Measurements from ENCODE around the gene AGAP3.

Gene AGAP3

GRCh38 chr7:151129960-151130591, 43.8 kb downstream of the AGAP3 start:
- H4K91ac ChIP-seq (ENCODE audit: low read depth, low read length), result no peak overlapping the region
- no peak for DNase-seq
- no peak overlapping the region for H3K4me3 ChIP-seq (ENCODE audit: low read depth, low read length)
- no peak overlapping the region for H2BK5ac ChIP-seq (ENCODE audit: low read depth, low read length, poor library complexity)
- H3K79me1 ChIP-seq (ENCODE audit: low read length), result peaks cover 2% of the 10 kb centered on the region
- no peak overlapping the region for H3K23ac ChIP-seq (ENCODE audit: low read length)
- H3K27ac ChIP-seq (ENCODE audit: low read depth, low read length), result no peak overlapping the region
- H4K8ac ChIP-seq (ENCODE audit: low read depth, low read length), result no peak overlapping the region
- H3K79me2 ChIP-seq (ENCODE audit: control insufficient read depth, insufficient read depth, low read length, poor library complexity), result no peaks in the 10 kb centered on the region
- no peak overlapping the region for H3K9ac ChIP-seq (ENCODE audit: low read length)
- no peak overlapping the region for H3K4me2 ChIP-seq (ENCODE audit: low read length)
- H3K36me3 ChIP-seq (ENCODE audit: control insufficient read depth in 1 of 2, insufficient read depth in 2 of 2, low read length in 2 of 2), result peaks cover 86 to 88% of the 10 kb centered on the region in 2 experiments
- no peak overlapping the region for H2AFZ ChIP-seq (ENCODE audit: insufficient read depth, low read length, poor library complexity)
- no peak overlapping the region for H2BK120ac ChIP-seq (ENCODE audit: insufficient read depth, low read length, poor library complexity)
- no peaks in the 10 kb centered on the region for H3K27me3 ChIP-seq (ENCODE audit: insufficient read depth, low read length)
- H2AK5ac ChIP-seq (ENCODE audit: low read length), result no peak overlapping the region
- H3K4me1 ChIP-seq (ENCODE audit: control insufficient read depth in 1 of 2, insufficient read depth in 2 of 2, low read length in 2 of 2), result peaks cover 10% of the 10 kb centered on the region in 2 experiments
- H3K9me3 ChIP-seq (ENCODE audit: insufficient read depth, low read depth, low read length), result no peaks in the 10 kb centered on the region
- no peak overlapping the region for H3K18ac ChIP-seq (ENCODE audit: low read length)
- WGBS (ENCODE audit: extremely low coverage, insufficient coverage, insufficient read length), result no CpG with 5 or more reads among the region's 9 CpGs
- no peak overlapping the region for H2BK12ac ChIP-seq (ENCODE audit: low read length)
- no peak overlapping the region for H3K4ac ChIP-seq (ENCODE audit: low read depth, low read length)
- H4K12ac ChIP-seq (ENCODE audit: low read depth, low read length), result no peak overlapping the region
- H3K14ac ChIP-seq (ENCODE audit: low read length), result no peak overlapping the region

- no peak overlapping the region for H3K23ac ChIP-seq (ENCODE audit: low read length)
- no peak overlapping the region for H4K12ac ChIP-seq (ENCODE audit: low read depth, low read length)
- H4K8ac ChIP-seq (ENCODE audit: low read depth, low read length), result no peak overlapping the region
- no peak overlapping the region for H3K27ac ChIP-seq (ENCODE audit: low read depth, low read length)
- peaks cover 3% of the 10 kb centered on the region in 2 experiments for H3K4me1 ChIP-seq (ENCODE audit: control insufficient read depth in 1 of 2, insufficient read depth in 2 of 2, low read length in 2 of 2)
- no peak overlapping the region for H3K4me3 ChIP-seq (ENCODE audit: low read depth, low read length)
- H3K36me3 ChIP-seq (ENCODE audit: control insufficient read depth in 1 of 2, insufficient read depth in 2 of 2, low read length in 2 of 2), result peaks cover 91 to 92% of the 10 kb centered on the region in 2 experiments
- no peak overlapping the region for H2BK5ac ChIP-seq (ENCODE audit: low read depth, low read length, poor library complexity)
- H3K79me1 ChIP-seq (ENCODE audit: low read length), result peaks cover under 1% of the 10 kb centered on the region
- no peak overlapping the region for H3K4me2 ChIP-seq (ENCODE audit: low read length)
- no peak overlapping the region for H3K14ac ChIP-seq (ENCODE audit: low read length)
- no peak overlapping the region for H3K18ac ChIP-seq (ENCODE audit: low read length)
- no peak overlapping the region for H2AK5ac ChIP-seq (ENCODE audit: low read length)
- no peaks in the 10 kb centered on the region for H3K27me3 ChIP-seq (ENCODE audit: insufficient read depth, low read length)
- no peak overlapping the region for H2BK120ac ChIP-seq (ENCODE audit: insufficient read depth, low read length, poor library complexity)
- DNase-seq, result no peak
- H3K9me3 ChIP-seq (ENCODE audit: insufficient read depth, low read depth, low read length), result no peaks in the 10 kb centered on the region
- H2AFZ ChIP-seq (ENCODE audit: insufficient read depth, low read length, poor library complexity), result no peak overlapping the region
- H2BK12ac ChIP-seq (ENCODE audit: low read length), result no peak overlapping the region
- no peak overlapping the region for H3K9ac ChIP-seq (ENCODE audit: low read length)
- H3K79me2 ChIP-seq (ENCODE audit: control insufficient read depth, insufficient read depth, low read length, poor library complexity), result no peaks in the 10 kb centered on the region
- no CpG with 5 or more reads among the region's 17 CpGs for WGBS (ENCODE audit: extremely low coverage, insufficient coverage, insufficient read length)
- H3K4ac ChIP-seq (ENCODE audit: low read depth, low read length), result no peak overlapping the region
- no peak overlapping the region for H4K91ac ChIP-seq (ENCODE audit: low read depth, low read length)
These were observed 44.5 kb downstream of the AGAP3 start for GRCh38 chr7:151130741-151131157.

GRCh38 chr7:151131224-151131591, 44.9 kb downstream of the AGAP3 start:
- no peaks in the 10 kb centered on the region for H3K79me2 ChIP-seq (ENCODE audit: control insufficient read depth, insufficient read depth, low read length, poor library complexity)
- H3K14ac ChIP-seq (ENCODE audit: low read length), result no peak overlapping the region
- H3K9ac ChIP-seq (ENCODE audit: low read length), result no peak overlapping the region
- peaks cover 0 to under 1% of the 10 kb centered on the region in 2 experiments for H3K4me1 ChIP-seq (ENCODE audit: control insufficient read depth in 1 of 2, insufficient read depth in 2 of 2, low read length in 2 of 2)
- H4K12ac ChIP-seq (ENCODE audit: low read depth, low read length), result no peak overlapping the region
- H3K36me3 ChIP-seq (ENCODE audit: control insufficient read depth in 1 of 2, insufficient read depth in 2 of 2, low read length in 2 of 2), result peaks cover 96% of the 10 kb centered on the region in 2 experiments
- no peak overlapping the region for H3K4ac ChIP-seq (ENCODE audit: low read depth, low read length)
- no peak overlapping the region for H3K23ac ChIP-seq (ENCODE audit: low read length)
- H4K8ac ChIP-seq (ENCODE audit: low read depth, low read length), result no peak overlapping the region
- no peak for DNase-seq
- H3K27me3 ChIP-seq (ENCODE audit: insufficient read depth, low read length), result no peaks in the 10 kb centered on the region
- H3K27ac ChIP-seq (ENCODE audit: low read depth, low read length), result no peak overlapping the region
- H2AFZ ChIP-seq (ENCODE audit: insufficient read depth, low read length, poor library complexity), result no peak overlapping the region
- no peaks in the 10 kb centered on the region for H3K9me3 ChIP-seq (ENCODE audit: insufficient read depth, low read depth, low read length)
- H2BK12ac ChIP-seq (ENCODE audit: low read length), result no peak overlapping the region
- no peaks in the 10 kb centered on the region for H3K79me1 ChIP-seq (ENCODE audit: low read length)
- H3K18ac ChIP-seq (ENCODE audit: low read length), result no peak overlapping the region
- no CpG with 5 or more reads among the region's 13 CpGs for WGBS (ENCODE audit: extremely low coverage, insufficient coverage, insufficient read length)
- H3K4me2 ChIP-seq (ENCODE audit: low read length), result no peak overlapping the region
- H4K91ac ChIP-seq (ENCODE audit: low read depth, low read length), result no peak overlapping the region
- no peak overlapping the region for H3K4me3 ChIP-seq (ENCODE audit: low read depth, low read length)
- no peak overlapping the region for H2BK120ac ChIP-seq (ENCODE audit: insufficient read depth, low read length, poor library complexity)
- no peak overlapping the region for H2AK5ac ChIP-seq (ENCODE audit: low read length)
- H2BK5ac ChIP-seq (ENCODE audit: low read depth, low read length, poor library complexity), result no peak overlapping the region

- no peak overlapping the region for H3K4me3 ChIP-seq (ENCODE audit: low read depth, low read length)
- H3K14ac ChIP-seq (ENCODE audit: low read length), result no peak overlapping the region
- no peaks in the 10 kb centered on the region for H3K79me1 ChIP-seq (ENCODE audit: low read length)
- no peaks in the 10 kb centered on the region for H3K79me2 ChIP-seq (ENCODE audit: control insufficient read depth, insufficient read depth, low read length, poor library complexity)
- H4K8ac ChIP-seq (ENCODE audit: low read depth, low read length), result no peak overlapping the region
- H2BK12ac ChIP-seq (ENCODE audit: low read length), result no peak overlapping the region
- no peak overlapping the region for H3K18ac ChIP-seq (ENCODE audit: low read length)
- peaks cover 0 to under 1% of the 10 kb centered on the region in 2 experiments for H3K4me1 ChIP-seq (ENCODE audit: control insufficient read depth in 1 of 2, insufficient read depth in 2 of 2, low read length in 2 of 2)
- DNase-seq, result no peak
- no peaks in the 10 kb centered on the region for H3K9me3 ChIP-seq (ENCODE audit: insufficient read depth, low read depth, low read length)
- H3K4ac ChIP-seq (ENCODE audit: low read depth, low read length), result no peak overlapping the region
- no peak overlapping the region for H4K91ac ChIP-seq (ENCODE audit: low read depth, low read length)
- H4K12ac ChIP-seq (ENCODE audit: low read depth, low read length), result no peak overlapping the region
- no CpG with 5 or more reads among the region's 19 CpGs for WGBS (ENCODE audit: extremely low coverage, insufficient coverage, insufficient read length)
- no peaks in the 10 kb centered on the region for H3K27me3 ChIP-seq (ENCODE audit: insufficient read depth, low read length)
- H3K23ac ChIP-seq (ENCODE audit: low read length), result no peak overlapping the region
- no peak overlapping the region for H2BK120ac ChIP-seq (ENCODE audit: insufficient read depth, low read length, poor library complexity)
- no peak overlapping the region for H3K9ac ChIP-seq (ENCODE audit: low read length)
- H2AFZ ChIP-seq (ENCODE audit: insufficient read depth, low read length, poor library complexity), result no peak overlapping the region
- H2AK5ac ChIP-seq (ENCODE audit: low read length), result no peak overlapping the region
- H3K4me2 ChIP-seq (ENCODE audit: low read length), result no peak overlapping the region
- no peak overlapping the region for H3K27ac ChIP-seq (ENCODE audit: low read depth, low read length)
- H2BK5ac ChIP-seq (ENCODE audit: low read depth, low read length, poor library complexity), result no peak overlapping the region
- peaks cover 96 to 98% of the 10 kb centered on the region in 2 experiments for H3K36me3 ChIP-seq (ENCODE audit: control insufficient read depth in 1 of 2, insufficient read depth in 2 of 2, low read length in 2 of 2)
These were observed 45.5 kb downstream of the AGAP3 start for GRCh38 chr7:151131592-151132293.

Measured in trophoblast cell (in vitro differentiated cells and primary cell).